ENCODE measurements around the gene GALNT18.

Gene GALNT18

DNA sequence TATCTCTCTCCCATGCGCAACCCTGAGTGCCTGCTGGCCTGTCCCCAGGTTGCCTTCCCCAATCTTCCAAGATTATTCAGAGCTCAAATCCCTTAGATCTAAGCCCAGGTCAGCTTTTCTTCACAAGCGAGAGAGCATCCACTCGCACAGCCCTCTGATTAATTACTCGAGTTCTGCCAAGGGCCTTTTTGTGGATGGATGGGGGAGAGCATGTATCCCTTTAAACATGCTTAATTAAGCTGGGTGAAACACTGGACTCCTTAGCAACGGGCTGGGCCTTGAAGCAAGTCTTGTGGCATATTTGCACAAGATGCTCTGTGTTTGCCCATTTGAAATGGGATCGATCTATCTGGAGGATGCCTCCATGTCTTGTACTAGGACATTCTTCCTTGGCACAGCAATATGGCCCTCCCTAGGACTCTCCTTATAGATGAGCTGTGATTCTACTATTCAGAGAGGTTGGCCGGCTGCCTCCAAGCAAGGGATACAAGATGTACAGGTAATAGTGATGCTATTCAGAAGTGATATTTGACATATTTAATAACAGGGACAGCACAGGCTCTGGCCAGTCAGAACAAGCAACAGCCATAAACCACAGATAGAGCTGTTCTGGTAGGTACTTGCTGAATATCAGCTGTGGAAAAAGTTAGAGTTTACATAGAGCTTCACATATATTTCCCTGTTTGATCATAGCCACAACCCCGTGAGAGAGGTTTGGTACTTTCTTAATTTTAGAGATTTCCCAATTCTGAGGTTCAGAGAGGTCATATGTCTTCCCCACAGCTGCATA, 394.3 kb downstream of the GALNT18 start:
- no peak for FAIRE-seq
